Adipocyte (in vitro differentiated cells): ENCODE measurements around the gene AMMECR1L.
"Not testable (repeated sequence)": the region's sequence is repeated elsewhere in the genome, so short reads cannot be mapped to it uniquely, and the experiment has no call there.

Experiments
- DNase-seq: peaks from one replicate; pipeline ENCODE4 v3.0.0-alpha.2; 2015; ENCODE audit warnings: low read depth
- H3K27me3 ChIP-seq: replicated peaks from 2 replicates; pipeline ENCODE4 v1.7.0; 2013; ENCODE audit warnings: mild to moderate bottlenecking, low read length, moderate library complexity; ENCODE audit not compliant: control insufficient read depth, insufficient read depth
- H3K36me3 ChIP-seq: 2 replicates; pipeline ENCODE4 v1.7.0; 2013; ENCODE audit warnings: low read length, mild to moderate bottlenecking, moderate library complexity; ENCODE audit not compliant: control insufficient read depth, insufficient read depth, severe bottlenecking
- H3K4me1 ChIP-seq: 2 replicates; pipeline ENCODE4 v1.7.0; 2013; ENCODE audit warnings: mild to moderate bottlenecking, low read length, moderate library complexity; ENCODE audit not compliant: control insufficient read depth, insufficient read depth
- H3K4me3 ChIP-seq: 2 replicates; pipeline ENCODE4 v1.7.0; 2013; ENCODE audit warnings: mild to moderate bottlenecking, low read length, moderate library complexity
- H3K9ac ChIP-seq: 2 replicates; pipeline ENCODE4 v1.7.0; 2013; ENCODE audit warnings: mild to moderate bottlenecking, low read length, moderate library complexity
- H3K9me3 ChIP-seq: 2 replicates; pipeline ENCODE4 v1.7.0; 2013; ENCODE audit warnings: mild to moderate bottlenecking, low read length, moderate library complexity; ENCODE audit not compliant: control insufficient read depth

Gene AMMECR1L

GRCh38 chr2:127906206-127906926 is 20.6 kb upstream of the AMMECR1L start:
- H3K9me3 ChIP-seq: no peaks in the 10 kb centered on the region
- peaks cover 4% of the 10 kb centered on the region for H3K4me1 ChIP-seq
- no peaks in the 10 kb centered on the region for H3K36me3 ChIP-seq
- DNase-seq: no peak
- H3K27me3 ChIP-seq: peaks cover 17% of the 10 kb centered on the region
- no peak overlapping the region for H3K4me3 ChIP-seq
- H3K9ac ChIP-seq: no peak overlapping the region

GRCh38 chr2:127901339-127902056 is 15.7 kb upstream of the AMMECR1L start:
- H3K9me3 ChIP-seq: no peaks in the 10 kb centered on the region
- DNase-seq: peak; percentile 3
- H3K9ac ChIP-seq: peak overlapping the region; percentile 37
- no peaks in the 10 kb centered on the region for H3K36me3 ChIP-seq
- H3K27me3 ChIP-seq: peaks cover 7% of the 10 kb centered on the region
- peak overlapping the region; percentile 14 for H3K4me3 ChIP-seq
- H3K4me1 ChIP-seq: peaks cover 9% of the 10 kb centered on the region

DNA sequence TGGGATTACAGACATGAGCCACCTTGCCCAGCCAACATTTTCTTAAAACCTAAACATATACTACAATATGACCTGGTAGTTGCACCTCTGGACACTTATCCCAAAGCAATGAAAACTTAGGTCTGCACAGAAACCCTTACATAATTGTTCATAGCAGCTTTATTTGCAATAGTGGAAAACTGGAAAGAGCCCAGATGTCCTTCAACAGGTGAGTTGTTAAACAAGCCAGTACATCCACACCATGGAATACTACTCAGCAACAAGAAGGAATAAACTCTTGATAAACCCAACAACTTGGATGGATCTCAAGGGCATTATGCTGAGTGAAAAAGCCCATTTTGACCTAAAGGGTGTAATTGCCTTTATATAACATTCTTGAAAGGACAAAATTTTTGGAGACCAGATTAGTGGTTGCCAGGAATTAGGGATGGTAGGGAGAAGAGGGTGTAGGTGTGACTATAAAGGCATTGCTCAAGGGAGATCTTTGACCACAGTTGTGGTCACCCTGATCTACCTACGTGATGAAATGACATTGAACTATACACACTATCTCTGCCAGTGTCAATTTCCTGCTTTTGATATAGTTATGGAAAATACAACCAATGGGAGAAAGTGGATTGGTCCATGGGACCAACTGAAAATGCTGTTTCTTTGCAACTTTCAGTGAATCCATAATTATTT is 11.9 kb upstream of the AMMECR1L start:
- Histone ChIP-seq H3K36me3 (no peaks in the 10 kb centered on the region), H3K4me3 (no peak overlapping the region), H3K27me3 (no peaks in the 10 kb centered on the region), H3K9me3 (no peaks in the 10 kb centered on the region), H3K4me1 (peaks cover 9% of the 10 kb centered on the region), H3K9ac (no peak overlapping the region)
- no peak for DNase-seq

GRCh38 chr2:127893494-127893893 is 7.7 kb upstream of the AMMECR1L start:
- no peak overlapping the region for H3K4me3 ChIP-seq
- no peaks in the 10 kb centered on the region for H3K4me1 ChIP-seq
- H3K9ac ChIP-seq: no peak overlapping the region
- H3K27me3 ChIP-seq: no peaks in the 10 kb centered on the region
- no peaks in the 10 kb centered on the region for H3K9me3 ChIP-seq
- DNase-seq: no peak
- no peaks in the 10 kb centered on the region for H3K36me3 ChIP-seq

DNA sequence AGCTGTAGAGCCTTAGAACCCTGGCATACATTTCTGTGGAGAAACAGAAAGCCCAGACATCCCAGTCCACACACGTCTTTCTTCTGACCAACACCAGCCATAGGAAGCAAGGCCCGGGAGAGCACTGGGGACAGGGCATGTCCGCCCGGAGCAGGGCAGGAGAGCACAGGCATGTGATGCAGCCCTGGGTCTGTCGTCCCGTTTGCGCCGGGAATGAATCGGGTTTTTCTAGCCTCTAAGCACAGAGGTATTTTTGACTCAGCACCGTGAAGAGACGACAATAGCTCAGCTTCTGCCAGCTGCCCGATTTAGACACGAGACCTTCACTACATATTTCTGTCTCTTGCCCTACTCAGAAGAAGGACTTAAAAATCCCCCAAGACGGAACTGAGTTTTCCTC is 7.3 kb upstream of the AMMECR1L start:
- Histone ChIP-seq H3K4me1 (peaks cover 2% of the 10 kb centered on the region), H3K9ac (no peak overlapping the region), H3K9me3 (no peaks in the 10 kb centered on the region), H3K4me3 (no peak overlapping the region), H3K36me3 (no peaks in the 10 kb centered on the region), H3K27me3 (no peaks in the 10 kb centered on the region)
- no peak for DNase-seq

DNA sequence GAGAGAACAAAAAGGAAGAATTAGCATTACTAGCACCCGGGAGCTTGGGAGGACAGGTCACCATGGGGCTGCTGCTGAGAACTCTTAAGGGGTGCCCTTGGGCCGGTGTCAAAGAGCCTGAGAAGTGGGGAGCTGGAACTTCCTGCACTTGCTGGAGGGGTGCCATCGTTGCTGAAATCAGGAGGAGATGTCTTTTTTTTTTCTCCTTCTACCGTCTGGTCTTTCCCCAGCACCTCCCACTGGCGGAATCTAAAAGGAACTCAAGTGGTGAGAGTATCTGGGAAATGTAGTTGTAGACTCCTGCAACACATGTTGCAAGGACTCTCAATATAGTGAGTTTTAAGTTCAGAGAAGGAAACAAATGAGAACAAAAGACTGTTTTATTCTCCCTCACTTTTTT is 6.1 kb upstream of the AMMECR1L start:
- Histone ChIP-seq H3K4me1 (peaks cover 13% of the 10 kb centered on the region), H3K36me3 (no peaks in the 10 kb centered on the region), H3K27me3 (no peaks in the 10 kb centered on the region), H3K9me3 (no peaks in the 10 kb centered on the region), H3K4me3 (no peak overlapping the region), H3K9ac (no peak overlapping the region)
- DNase-seq: no peak

GRCh38 chr2:127890756-127891155 is 5.0 kb upstream of the AMMECR1L start:
- peaks cover 13% of the 10 kb centered on the region for H3K4me1 ChIP-seq
- H3K9me3 ChIP-seq, H3K4me3 ChIP-seq: not testable (repeated sequence)

GRCh38 chr2:127888772-127889171 is 3.0 kb upstream of the AMMECR1L start:
- H3K9me3 ChIP-seq: no peaks in the 10 kb centered on the region
- H3K4me1 ChIP-seq: peaks cover 19% of the 10 kb centered on the region
- DNase-seq: no peak
- no peaks in the 10 kb centered on the region for H3K36me3 ChIP-seq
- H3K4me3 ChIP-seq: no peak overlapping the region
- H3K27me3 ChIP-seq: no peaks in the 10 kb centered on the region
- no peak overlapping the region for H3K9ac ChIP-seq

More at GRCh38 chr2:127890756-127891155, 5.0 kb upstream of the AMMECR1L start:
- not testable (repeated sequence) for H3K36me3 ChIP-seq, H3K27me3 ChIP-seq, H3K9ac ChIP-seq, DNase-seq

GRCh38 chr2:127887776-127888130 is 2.0 kb upstream of the AMMECR1L start:
- Histone ChIP-seq H3K4me3 (peak overlapping the region; percentile 83), H3K4me1 (peaks cover 26% of the 10 kb centered on the region), H3K36me3 (peaks cover 5% of the 10 kb centered on the region), H3K27me3 (no peaks in the 10 kb centered on the region), H3K9me3 (no peaks in the 10 kb centered on the region), H3K9ac (peak overlapping the region; percentile 85)
- peak; percentile 49 for DNase-seq

DNA sequence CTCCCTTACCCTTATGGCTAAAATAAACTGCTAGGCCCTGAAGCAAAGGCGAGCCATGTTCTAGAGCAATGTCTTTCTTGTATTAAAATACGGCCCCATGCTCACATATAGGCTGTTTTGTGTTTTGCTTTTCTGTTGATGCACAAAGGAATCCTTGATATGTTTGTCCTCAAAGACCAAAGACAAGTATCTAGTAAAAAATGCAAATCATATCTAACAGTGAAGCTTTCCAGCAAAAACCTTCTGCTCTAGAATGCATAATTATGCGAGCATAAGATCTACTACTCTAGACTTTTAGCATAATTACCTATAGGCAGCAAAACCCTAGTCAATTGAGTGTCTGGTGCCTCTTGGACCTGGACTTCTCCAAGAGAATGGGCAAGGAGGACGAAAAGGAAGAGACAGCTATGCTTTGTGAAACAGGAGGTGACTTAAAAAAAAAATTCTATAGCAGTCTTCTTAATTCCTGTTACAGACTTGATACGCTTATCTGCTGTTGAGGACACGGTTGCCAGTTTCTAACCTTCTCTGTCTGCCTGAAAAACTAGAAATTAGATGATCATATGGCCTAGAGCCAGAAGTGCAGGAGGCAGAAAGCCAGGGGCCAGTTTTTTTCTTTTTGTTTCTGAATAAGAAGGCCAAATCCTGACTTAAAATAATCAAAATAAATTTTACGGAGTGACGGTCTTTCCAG is 1.5 kb upstream of the AMMECR1L start:
- H3K4me3 ChIP-seq: peak overlapping the region; percentile 83
- DNase-seq: peak; percentile 39
- H3K9me3 ChIP-seq: no peaks in the 10 kb centered on the region

DNA sequence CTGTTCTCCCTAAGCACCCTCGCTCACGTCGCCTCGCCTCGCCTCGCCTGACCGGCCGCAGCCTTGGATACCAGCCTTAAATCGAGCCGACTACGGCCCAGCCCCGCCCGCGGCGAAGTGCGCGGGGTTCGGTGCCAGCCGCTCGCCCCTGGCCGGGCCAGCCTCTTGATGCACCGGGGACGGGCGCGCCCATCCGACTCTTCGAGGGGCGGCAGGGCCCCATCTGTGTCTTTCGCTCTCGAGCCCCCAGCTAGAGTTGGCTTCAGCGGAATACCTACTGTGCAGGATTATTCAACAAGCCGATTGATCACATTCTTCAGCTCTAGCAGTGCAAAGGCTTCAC is 808 bp upstream of the AMMECR1L start:
- Histone ChIP-seq H3K4me3 (peak overlapping the region; percentile 83), H3K36me3 (peaks cover 17% of the 10 kb centered on the region), H3K4me1 (peaks cover 31% of the 10 kb centered on the region), H3K9ac (peak overlapping the region; percentile 85)
- not testable (repeated sequence) for H3K9me3 ChIP-seq, H3K27me3 ChIP-seq
- DNase-seq: peak; percentile 52

More for the DNA sequence above, 1.5 kb upstream of the AMMECR1L start:
- H3K36me3 ChIP-seq: peaks cover 11% of the 10 kb centered on the region
- H3K9ac ChIP-seq: peak overlapping the region; percentile 85
- H3K4me1 ChIP-seq: peaks cover 31% of the 10 kb centered on the region
- H3K27me3 ChIP-seq: no peaks in the 10 kb centered on the region
